Activated naive CD4-positive, alpha-beta T cell treated with anti-CD3 and anti-CD28 coated beads for 36 hours (primary cell): Measurements from ENCODE around the gene CIAO1. TPM values are rescaled to one million over a fixed set of nuclear protein-coding genes. Genes with fewer than 3 reads are reported as not detected.
A peak's percentile ranks its signal among the peaks of the same experiment; 100 is the strongest.

Experiments
- CTCF ChIA-PET: fragments of 350-600 bp; sonication (Branson Sonifier 250); formaldehyde crosslinking; loops from one replicate; lab custom pipeline; 2021; ENCODE audit warnings: antibody characterized with exemption; lab: Charles Lee
- DNase-seq: peaks from one replicate; pipeline ENCODE4 v3.0.0-alpha.2; 2020
- H3K27ac Mint-ChIP-seq: one replicate; pipeline ENCODE4 v1.8.0; 2021; ENCODE audit warnings: mild to moderate bottlenecking, mixed read lengths
- H3K27me3 Mint-ChIP-seq: one replicate; pipeline ENCODE4 v1.8.0; 2021; ENCODE audit warnings: low read depth, mixed read lengths
- H3K36me3 Mint-ChIP-seq: one replicate; pipeline ENCODE4 v1.8.0; 2021; ENCODE audit warnings: low read depth, mixed read lengths
- H3K4me1 Mint-ChIP-seq: one replicate; pipeline ENCODE4 v1.8.0; 2021; ENCODE audit warnings: low read depth, mixed read lengths
- H3K4me3 Mint-ChIP-seq: one replicate; pipeline ENCODE4 v1.8.0; 2021; ENCODE audit warnings: mild to moderate bottlenecking, moderate library complexity, mixed read lengths
- H3K9me3 Mint-ChIP-seq: one replicate; pipeline ENCODE4 v1.8.0; 2021; ENCODE audit warnings: mixed read lengths
- intact Hi-C: fragments of 100-400 bp; cut with micrococcal nuclease; formaldehyde crosslinking; loops from one replicate; pipeline ENCODE4 v1.15.1; 2023
- total RNA-seq, 2 experiments: library from RNA; stranded (reverse); gene quantifications; one replicate each; pipeline ENCODE4 v1.2.3, GENCODE V29; 2021

CIAO1 gene
- total RNA-seq, 2 experiments from 2014 or later, result 59.9 to 62.2 TPM

DNA sequence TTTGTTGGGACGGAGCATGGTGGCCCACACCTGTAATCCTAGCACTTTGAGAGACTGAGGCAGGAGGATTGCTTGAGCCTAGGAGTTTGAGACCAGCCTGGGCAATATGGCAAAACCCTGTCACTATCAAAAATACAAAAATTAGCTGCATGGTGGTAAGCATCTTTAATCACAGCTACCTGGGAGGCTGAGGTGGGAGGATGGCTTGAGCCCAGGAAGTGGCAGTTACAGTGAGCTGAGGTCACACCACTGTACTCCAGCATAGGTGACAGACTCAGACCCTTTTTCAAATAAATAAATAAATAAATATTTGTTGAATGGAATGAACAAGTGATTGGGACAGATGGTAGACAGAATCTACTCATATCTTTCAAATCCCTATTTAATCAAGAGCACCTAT lies 53.4 kb downstream of the CIAO1 start:
- CTCF ChIA-PET, result no interaction called here
- H3K9me3 Mint-ChIP-seq, result no peaks in the 10 kb centered on the region
- no peak for DNase-seq
- no peaks in the 10 kb centered on the region for H3K36me3 Mint-ChIP-seq
- peaks cover 2% of the 10 kb centered on the region for H3K27me3 Mint-ChIP-seq
- H3K27ac Mint-ChIP-seq, result no peak overlapping the region
- H3K4me1 Mint-ChIP-seq, result peaks cover 40% of the 10 kb centered on the region
- no peak overlapping the region for H3K4me3 Mint-ChIP-seq
- intact Hi-C loops, result no loop called here

- DNase-seq, result no peak
- peaks cover 43% of the 10 kb centered on the region for H3K4me1 Mint-ChIP-seq
- CTCF ChIA-PET, result interaction anchor here (0.7 to 1.1 kb wide), 6 partner anchors 12 to 440 kb away, joined by 3 to 5 read pairs (median 4); partner anchors contain the start of gene CNNM4
- H3K27ac Mint-ChIP-seq, result no peak overlapping the region
- H3K9me3 Mint-ChIP-seq, result no peaks in the 10 kb centered on the region
- peak overlapping the region; percentile 88 for H3K4me3 Mint-ChIP-seq
- peaks cover 2% of the 10 kb centered on the region for H3K27me3 Mint-ChIP-seq
- intact Hi-C loops, result loop anchor here (2.0 to 5.0 kb wide), 6 partner anchors 14 to 497 kb away; partner anchors contain the start of genes CIAO1, CNNM3, DUSP2 and NCAPH
- H3K36me3 Mint-ChIP-seq, result no peaks in the 10 kb centered on the region
These were observed 54.3 kb downstream of the CIAO1 start for GRCh38 chr2:96320326-96320725.

DNA sequence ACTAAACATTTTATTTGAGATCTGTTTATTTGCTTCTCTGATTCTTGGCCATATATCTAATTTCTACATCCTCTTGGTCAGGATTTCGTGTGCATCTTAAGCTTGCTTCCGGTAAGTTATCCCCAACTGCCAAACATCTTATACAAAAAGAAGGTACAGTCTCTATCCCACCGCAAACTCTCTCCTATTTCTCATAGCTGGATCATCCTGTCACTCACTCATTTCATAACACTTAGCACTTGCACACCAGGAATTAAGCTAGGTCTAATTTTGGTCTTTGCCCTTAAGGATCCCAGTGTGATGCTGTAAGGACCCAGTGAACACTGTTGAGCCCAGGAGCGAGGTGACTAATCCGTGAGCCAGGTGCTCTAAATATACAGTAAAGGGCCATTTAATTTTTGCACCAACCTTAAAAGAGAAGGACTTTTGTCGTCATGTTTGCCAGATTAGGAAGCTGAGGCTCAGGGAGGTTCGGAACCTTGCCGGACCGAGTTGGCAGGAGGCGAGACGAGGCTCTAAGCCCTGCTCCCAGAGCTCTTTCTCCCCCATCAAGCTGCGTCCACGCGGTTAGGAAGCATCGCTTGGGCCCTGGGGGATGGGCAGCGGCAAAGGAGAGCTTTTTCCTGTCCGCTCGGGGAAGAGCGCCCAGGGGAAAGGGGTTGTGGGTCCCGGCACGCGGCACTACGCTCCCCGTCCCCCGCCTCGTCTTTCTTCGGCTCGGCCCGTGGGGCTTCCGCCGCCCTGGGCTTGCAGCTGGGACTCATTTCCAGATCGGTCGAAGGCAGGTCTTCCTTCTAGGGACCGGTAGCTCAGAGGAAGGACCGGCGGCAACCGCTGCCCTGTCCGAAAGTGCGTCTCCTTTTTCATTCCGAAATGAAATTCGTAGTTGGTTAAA lies 55.0 kb downstream of the CIAO1 start:
- DNase-seq, result peak; percentile 36

More for the DNA sequence above, 55.0 kb downstream of the CIAO1 start:
- Mint-ChIP-seq H3K27ac (peak overlapping the region; percentile 39), H3K4me3 (peak overlapping the region; percentile 88), H3K4me1 (peaks cover 41% of the 10 kb centered on the region), H3K27me3 (peaks cover 2% of the 10 kb centered on the region), H3K36me3 (peaks cover 5% of the 10 kb centered on the region), H3K9me3 (no peaks in the 10 kb centered on the region)
- intact Hi-C loops, result loop anchor here (1.0 to 5.0 kb wide), 7 partner anchors 14 to 496 kb away; partner anchors contain the start of genes CIAO1, CNNM3, DUSP2 and NCAPH
- CTCF ChIA-PET, result interaction anchor here (0.7 to 1.7 kb wide), 11 partner anchors 10 to 440 kb away, joined by 3 to 8 read pairs (median 3); partner anchors contain the start of gene CNNM4

Other genes with a start within 250 kb of the CIAO1 start
- 10 to 100 TPM; 12.6 to 14.4 TPM for gene GPAT2, start 231.3 kb upstream of the CIAO1 start, total RNA-seq
- under 1 TPM; 0.52 TPM for gene ADRA2B, start 149.7 kb upstream of the CIAO1 start, total RNA-seq
- 1 to 10 TPM; 2.5 to 2.6 TPM for gene ASTL, start 127.7 kb upstream of the CIAO1 start, total RNA-seq
- gene DUSP2, start 120.8 kb upstream of the CIAO1 start, total RNA-seq, result 100 to 1,000 TPM; 429 to 463 TPM
- 10 to 100 TPM; 84.7 to 87.6 TPM for gene STARD7, start 57.4 kb upstream of the CIAO1 start, total RNA-seq
- gene TMEM127, start 228 bp upstream of the CIAO1 start, total RNA-seq, result 10 to 100 TPM; 12.9 to 16.1 TPM
- gene SNRNP200, start 39.3 kb downstream of the CIAO1 start, total RNA-seq, result 100 to 1,000 TPM; 179 to 181 TPM
- gene ITPRIPL1, start 59.1 kb downstream of the CIAO1 start, total RNA-seq, result 10 to 100 TPM; 13.3 to 13.4 TPM
- 10 to 100 TPM; 78.6 to 79.2 TPM for gene NCAPH, start 69.5 kb downstream of the CIAO1 start, total RNA-seq
- gene NEURL3, start 239.1 kb downstream of the CIAO1 start, total RNA-seq, result under 1 TPM; 0.48 to 0.57 TPM